Measurements from ENCODE around the gene NPY2R. TPM values are rescaled to one million over a fixed set of nuclear protein-coding genes. Genes with fewer than 3 reads are reported as not detected.

NPY2R gene
- polyA plus RNA-seq, 1 donor (not counting 4 experiments of a cell fraction or from before 2014, with no cell fraction given): not detected

- TF ChIP-seq EZH2 (IDR thresholded peaks at IDR 0.05; ENCODE audit: low read length) (no peak), CTCF (optimal IDR thresholded peaks at IDR 0.05 in 1 of 3, IDR thresholded peaks at IDR 0.05 in 1 of 3, conservative IDR thresholded peaks at IDR 0.05 in 1 of 3; ENCODE audit: extremely low read depth in 1 of 3, insufficient read depth in 2 of 3, low read length in 3 of 3) (no peak)
- Histone ChIP-seq H3K9me1 (ENCODE audit: control insufficient read depth, extremely low read depth, insufficient read depth, low read length) (no peaks in the 10 kb centered on the region), H3K27ac (ENCODE audit: control insufficient read depth, insufficient read depth, low read length) (no peak overlapping the region), H3K9me3 (ENCODE audit: control insufficient read depth, low read depth, low read length) (no peaks in the 10 kb centered on the region), H2AFZ (ENCODE audit: control insufficient read depth, low read length) (no peak overlapping the region), H3K36me3 (ENCODE audit: control insufficient read depth in 2 of 2, extremely low read depth in 1 of 2, insufficient read depth in 2 of 2, low read length in 2 of 2) (no peaks in the 10 kb centered on the region), H3K4me3 (ENCODE audit: control insufficient read depth in 2 of 3, extremely low read depth in 1 of 3, insufficient read depth in 2 of 3, low read depth in 1 of 3, low read length in 3 of 3) (no peak overlapping the region), H3K4me1 (ENCODE audit: control insufficient read depth, extremely low read depth, insufficient read depth, low read length) (no peaks in the 10 kb centered on the region), H3K27me3 (ENCODE audit: control insufficient read depth, extremely low read depth, insufficient read depth, low read length) (no peaks in the 10 kb centered on the region), H3K4me2 (ENCODE audit: control insufficient read depth, extremely low read depth, insufficient read depth, low read depth, low read length) (no peak overlapping the region), H4K20me1 (ENCODE audit: control insufficient read depth, extremely low read depth, insufficient read depth, low read length) (no peaks in the 10 kb centered on the region), H3K9ac (ENCODE audit: control insufficient read depth, extremely low read depth, insufficient read depth, low read length) (no peak overlapping the region), H3K79me2 (ENCODE audit: control insufficient read depth, insufficient read depth, low read length) (no peaks in the 10 kb centered on the region)
- DNase-seq (ENCODE audit: low read depth, low spot score): no peak
- no peak for FAIRE-seq
- dilution Hi-C loops (cut with MboI; ENCODE audit: extremely low pct_ligation_motif_present, low sequenced_read_pairs): no loop called here
Observed at GRCh38 chr4:155179216-155179615, 29.2 kb upstream of the NPY2R start.

GRCh38 chr4:155186972-155187371 is 21.5 kb upstream of the NPY2R start:
- no peaks in the 10 kb centered on the region for H3K9me1 ChIP-seq (ENCODE audit: control insufficient read depth, extremely low read depth, insufficient read depth, low read length)
- H3K4me1 ChIP-seq (ENCODE audit: control insufficient read depth, extremely low read depth, insufficient read depth, low read length): no peaks in the 10 kb centered on the region
- H3K79me2 ChIP-seq (ENCODE audit: control insufficient read depth, insufficient read depth, low read length): no peaks in the 10 kb centered on the region
- DNase-seq (ENCODE audit: low read depth, low spot score) (no peak), FAIRE-seq (no peak)
- no peak overlapping the region for H3K9ac ChIP-seq (ENCODE audit: control insufficient read depth, extremely low read depth, insufficient read depth, low read length)
- no peaks in the 10 kb centered on the region for H3K9me3 ChIP-seq (ENCODE audit: control insufficient read depth, low read depth, low read length)
- TF ChIP-seq CTCF (optimal IDR thresholded peaks at IDR 0.05 in 1 of 3, IDR thresholded peaks at IDR 0.05 in 1 of 3, conservative IDR thresholded peaks at IDR 0.05 in 1 of 3; ENCODE audit: extremely low read depth in 1 of 3, insufficient read depth in 2 of 3, low read length in 3 of 3) (no peak), EZH2 (IDR thresholded peaks at IDR 0.05; ENCODE audit: low read length) (no peak)
- no peaks in the 10 kb centered on the region for H4K20me1 ChIP-seq (ENCODE audit: control insufficient read depth, extremely low read depth, insufficient read depth, low read length)
- H3K36me3 ChIP-seq (ENCODE audit: control insufficient read depth in 2 of 2, extremely low read depth in 1 of 2, insufficient read depth in 2 of 2, low read length in 2 of 2): no peaks in the 10 kb centered on the region
- no peak overlapping the region for H3K4me2 ChIP-seq (ENCODE audit: control insufficient read depth, extremely low read depth, insufficient read depth, low read depth, low read length)
- no peaks in the 10 kb centered on the region for H3K27me3 ChIP-seq (ENCODE audit: control insufficient read depth, extremely low read depth, insufficient read depth, low read length)
- H2AFZ ChIP-seq (ENCODE audit: control insufficient read depth, low read length): no peak overlapping the region
- dilution Hi-C loops (cut with MboI; ENCODE audit: extremely low pct_ligation_motif_present, low sequenced_read_pairs): no loop called here
- no peak overlapping the region for H3K27ac ChIP-seq (ENCODE audit: control insufficient read depth, insufficient read depth, low read length)
- no peak overlapping the region for H3K4me3 ChIP-seq (ENCODE audit: control insufficient read depth in 2 of 3, extremely low read depth in 1 of 3, insufficient read depth in 2 of 3, low read depth in 1 of 3, low read length in 3 of 3)
